GM18858 (cell line): ENCODE results near the gene SLC30A3.
A peak's percentile ranks its signal among the peaks of the same experiment; 100 is the strongest.
"Not testable (repeated sequence)": the region's sequence is repeated elsewhere in the genome, so short reads cannot be mapped to it uniquely, and the experiment has no call there.

ENCODE experiments used
- ATAC-seq: cut with Tn5 transposase; IDR thresholded peaks from one replicate; pipeline ENCODE4 v1.9.1; 2021; ENCODE audit not compliant: unreplicated experiment

The SLC30A3 gene

GRCh38 chr2:27288610-27289009 lies 25.8 kb upstream of the SLC30A3 start:
- ATAC-seq, result no peak

DNA sequence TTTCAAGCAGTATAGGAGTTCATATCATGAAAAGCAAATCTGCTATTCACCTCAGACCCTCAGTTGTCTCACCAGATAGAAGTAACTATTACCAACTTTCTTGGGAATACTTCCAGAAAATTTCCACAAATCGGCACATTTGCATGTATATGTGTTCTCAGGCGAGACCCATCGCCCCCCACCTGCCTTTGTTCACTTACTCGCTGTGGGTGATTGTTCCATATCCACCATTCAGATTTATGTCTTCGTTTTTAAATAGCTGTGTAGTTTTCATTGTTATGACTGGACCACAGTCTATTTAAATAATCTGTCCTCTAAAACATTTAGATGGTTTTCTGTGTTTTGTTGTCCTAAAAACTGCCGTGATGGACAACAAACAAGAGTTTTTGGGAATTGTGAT lies 22.6 kb upstream of the SLC30A3 start:
- ATAC-seq, result no peak

DNA sequence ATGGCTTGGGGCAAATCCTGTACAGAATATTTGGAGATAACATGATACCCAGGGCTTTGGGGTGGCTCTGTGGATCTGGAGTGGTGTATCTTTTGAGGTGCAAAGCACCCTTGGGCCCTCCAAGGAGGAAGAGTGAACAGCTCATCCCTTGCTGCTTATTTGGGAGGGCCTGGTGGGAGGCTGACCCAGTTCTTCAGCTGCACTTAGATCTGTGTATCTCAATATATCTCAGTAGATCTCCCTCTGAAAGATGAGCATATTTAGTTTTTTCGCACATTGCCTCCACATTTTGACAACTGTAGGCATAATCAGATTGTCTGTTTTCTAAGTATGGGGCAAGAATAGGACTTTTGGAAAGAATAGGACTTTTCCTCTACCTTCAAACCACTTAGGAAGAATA lies 22.1 kb upstream of the SLC30A3 start:
- ATAC-seq, result no peak

DNA sequence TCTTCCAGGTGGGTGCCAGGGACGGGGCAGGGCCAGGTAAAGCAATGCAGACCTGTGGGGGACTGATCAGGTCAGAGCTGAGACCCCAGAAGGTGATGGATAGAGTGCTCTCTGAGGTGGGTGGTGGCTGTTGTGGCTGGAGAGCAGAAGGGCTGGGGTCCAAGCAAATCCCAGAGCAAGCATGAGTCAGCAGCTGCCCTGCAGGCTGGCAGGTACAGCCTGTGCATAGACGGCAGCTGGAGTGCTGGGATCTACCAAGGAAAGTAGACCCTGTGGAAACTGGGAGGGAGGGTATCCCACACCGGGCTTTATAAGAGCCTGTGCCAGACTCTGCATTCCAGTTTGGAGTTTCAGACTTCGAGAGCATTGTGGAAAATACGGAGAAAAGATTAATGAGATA lies 20.0 kb upstream of the SLC30A3 start:
- no peak for ATAC-seq

DNA sequence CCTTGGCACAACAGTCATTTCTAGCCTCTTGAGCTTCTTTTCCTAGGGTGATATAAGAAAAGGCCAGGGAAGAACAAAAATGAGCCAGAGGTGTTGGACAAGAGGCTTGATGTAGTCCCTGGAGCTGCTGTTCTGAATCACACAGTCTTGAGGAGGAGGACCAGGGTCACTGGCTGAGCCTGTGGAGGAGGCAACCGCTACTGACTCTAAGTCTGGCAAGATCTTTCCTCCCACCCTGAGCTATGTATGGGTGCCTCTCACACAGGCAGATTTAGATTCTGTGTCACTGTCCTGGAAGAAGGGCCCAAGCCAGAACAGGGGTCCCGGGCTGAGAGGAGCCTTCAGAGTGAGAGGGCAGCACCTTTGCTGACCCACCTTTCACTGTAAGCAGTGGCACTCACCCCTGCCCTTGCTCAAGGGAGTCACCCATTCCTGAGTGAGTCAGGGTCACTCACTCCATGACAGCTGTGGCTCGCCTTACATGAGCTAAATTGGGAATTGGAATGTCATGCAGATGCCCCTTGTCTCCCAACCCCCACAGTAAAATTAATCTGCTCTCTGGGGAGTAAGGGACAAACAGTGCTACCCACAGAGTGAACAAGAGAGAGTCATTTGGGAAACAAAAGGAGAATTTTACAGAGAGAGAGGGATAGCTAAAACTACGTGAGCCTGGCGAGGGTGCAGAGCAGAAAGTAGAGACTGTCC lies 19.2 kb upstream of the SLC30A3 start, which contains the start of gene TRIM54:
TRIM54 (plus strand) TSS at position 575 of the 705 bp plus-strand sequence. CDS start 303 bp downstream, outside the sequence.
- no peak for ATAC-seq

- ATAC-seq, result no peak
Measured at GRCh38 chr2:27281442-27281841, 18.6 kb upstream of the SLC30A3 start.

GRCh38 chr2:27280826-27281225 lies 18.0 kb upstream of the SLC30A3 start:
- ATAC-seq, result no peak

DNA sequence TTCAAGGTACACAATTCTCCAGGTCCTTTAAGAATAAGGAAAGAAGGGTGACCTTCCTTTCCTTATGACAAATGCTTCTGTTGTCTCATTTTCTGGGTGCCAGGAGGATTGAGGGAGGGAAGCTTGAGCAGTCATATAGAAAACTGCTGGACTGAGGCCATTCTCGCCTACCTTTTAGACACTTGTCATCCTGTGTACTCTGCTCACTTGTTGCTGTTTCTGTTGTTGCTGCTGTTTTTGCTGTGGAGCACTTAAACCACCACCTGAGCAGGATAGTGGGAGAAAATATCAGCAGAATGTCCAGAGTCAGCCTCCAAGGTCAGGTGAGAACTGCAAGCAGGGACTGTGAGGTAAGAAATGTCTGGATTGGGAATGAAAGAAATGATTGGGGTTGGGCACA lies 15.2 kb upstream of the SLC30A3 start:
- no peak for ATAC-seq

GRCh38 chr2:27275211-27276150 lies 12.6 kb upstream of the SLC30A3 start, which contains the start of gene DNAJC5G:
Gene DNAJC5G (plus strand): TSS chr2:27275433. CDS start chr2:27276729, 1,296 bp downstream.
- ATAC-seq, result no peak

GRCh38 chr2:27272537-27273522 lies 10.0 kb upstream of the SLC30A3 start:
- not testable (repeated sequence) for ATAC-seq

GRCh38 chr2:27271631-27272340 lies 8.9 kb upstream of the SLC30A3 start:
- no peak for ATAC-seq

GRCh38 chr2:27270670-27271069 lies 7.8 kb upstream of the SLC30A3 start:
- no peak for ATAC-seq

DNA sequence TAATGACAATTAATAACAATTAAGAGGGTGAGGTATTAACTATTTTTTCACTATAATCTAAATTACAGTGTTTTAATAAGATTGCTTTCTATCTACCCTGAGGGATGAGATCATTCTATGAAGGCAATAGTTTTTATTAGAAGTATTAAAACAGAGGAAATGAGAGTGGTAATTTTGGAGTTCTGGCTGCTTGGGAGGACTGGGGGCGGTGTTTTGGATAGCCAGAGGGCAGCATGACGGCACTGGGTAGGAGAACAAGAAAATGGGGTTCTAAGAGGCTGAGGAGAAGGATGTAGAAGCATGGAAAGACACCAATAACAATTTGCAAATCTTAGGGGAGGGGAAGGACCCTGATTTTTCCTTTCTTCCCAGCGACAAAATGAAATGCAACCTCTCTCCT lies 7.3 kb upstream of the SLC30A3 start:
- no peak for ATAC-seq

GRCh38 chr2:27268296-27268695 lies 5.4 kb upstream of the SLC30A3 start:
- ATAC-seq, result not testable (repeated sequence)

DNA sequence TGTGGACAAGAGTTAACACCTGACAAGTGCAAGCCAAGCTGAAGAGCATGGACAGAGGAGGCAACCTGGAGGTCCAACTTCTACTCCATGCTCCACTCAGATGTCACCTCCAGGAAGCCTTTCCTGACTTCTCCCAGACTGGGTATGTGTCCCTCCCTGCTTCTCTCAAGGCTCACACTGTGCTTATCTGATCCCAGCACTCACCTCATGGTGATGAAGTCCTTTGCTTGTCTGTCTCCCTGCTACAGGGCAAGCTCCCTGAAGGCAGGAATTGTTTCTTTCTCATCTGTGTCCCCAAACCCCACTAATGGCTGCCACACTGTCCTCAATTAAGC lies 2.7 kb upstream of the SLC30A3 start:
- no peak for ATAC-seq

GRCh38 chr2:27264753-27265535 lies 2.1 kb upstream of the SLC30A3 start:
- ATAC-seq, result peak; percentile 44

- no peak for ATAC-seq
Measured at GRCh38 chr2:27264253-27264752, 1.5 kb upstream of the SLC30A3 start.

GRCh38 chr2:27263287-27264252 lies 723 bp upstream of the SLC30A3 start:
- no peak for ATAC-seq
